RWPE2 (cell line): ENCODE measurements around the gene SRP9.
"Not testable (repeated sequence)": the region's sequence is repeated elsewhere in the genome, so short reads cannot be mapped to it uniquely, and the experiment has no call there.

ENCODE experiments used
- ATAC-seq: fragments of 200-7000 bp; cut with Tn5 transposase; 3 replicates; pipeline ENCODE4 v1.9.1; 2021; ENCODE audit warnings: low read depth
- DNase-seq: peaks from one replicate; pipeline ENCODE4 v3.0.0-alpha.2; 2020; ENCODE audit warnings: low spot score
- H3K27ac ChIP-seq: fragments of 450-650 bp; 2 replicates; pipeline ENCODE4 v1.5.1; 2017; ENCODE audit warnings: mild to moderate bottlenecking; ENCODE audit not compliant: poor library complexity, severe bottlenecking
- H3K27me3 ChIP-seq: fragments of 250-450 bp; sonication (Bioruptor Pico); 2 replicates; pipeline ENCODE4 v1.5.1; 2021; ENCODE audit warnings: mild to moderate bottlenecking, moderate library complexity; ENCODE audit not compliant: insufficient read depth, poor library complexity, severe bottlenecking
- H3K36me3 ChIP-seq: fragments of 250-450 bp; sonication (Bioruptor Pico); 2 replicates; pipeline ENCODE4 v1.5.1; 2020; ENCODE audit warnings: low read depth, mild to moderate bottlenecking, moderate library complexity
- H3K4me1 ChIP-seq: fragments of 250-450 bp; sonication (Bioruptor Pico); 2 replicates; pipeline ENCODE4 v1.5.1; 2021; ENCODE audit warnings: mild to moderate bottlenecking, moderate library complexity; ENCODE audit not compliant: insufficient read depth, poor library complexity, severe bottlenecking
- H3K4me3 ChIP-seq: fragments of 250-450 bp; sonication (Bioruptor Pico); 2 replicates; pipeline ENCODE4 v1.5.1; 2021; ENCODE audit warnings: mild to moderate bottlenecking, moderate library complexity; ENCODE audit not compliant: severe bottlenecking
- H3K9me3 ChIP-seq: fragments of 250-450 bp; sonication (Bioruptor Pico); 2 replicates; pipeline ENCODE4 v1.5.1; 2021; ENCODE audit warnings: mild to moderate bottlenecking, moderate library complexity; ENCODE audit not compliant: severe bottlenecking
- TF ChIP-seq, protein P1 (sequence below): fragments of 450-650 bp; IDR thresholded peaks from one replicate; pipeline ENCODE4 v1.5.1; 2017; ENCODE audit warnings: mild to moderate bottlenecking, moderate library complexity; ENCODE audit not compliant: poor library complexity, severe bottlenecking

Gene SRP9

DNA sequence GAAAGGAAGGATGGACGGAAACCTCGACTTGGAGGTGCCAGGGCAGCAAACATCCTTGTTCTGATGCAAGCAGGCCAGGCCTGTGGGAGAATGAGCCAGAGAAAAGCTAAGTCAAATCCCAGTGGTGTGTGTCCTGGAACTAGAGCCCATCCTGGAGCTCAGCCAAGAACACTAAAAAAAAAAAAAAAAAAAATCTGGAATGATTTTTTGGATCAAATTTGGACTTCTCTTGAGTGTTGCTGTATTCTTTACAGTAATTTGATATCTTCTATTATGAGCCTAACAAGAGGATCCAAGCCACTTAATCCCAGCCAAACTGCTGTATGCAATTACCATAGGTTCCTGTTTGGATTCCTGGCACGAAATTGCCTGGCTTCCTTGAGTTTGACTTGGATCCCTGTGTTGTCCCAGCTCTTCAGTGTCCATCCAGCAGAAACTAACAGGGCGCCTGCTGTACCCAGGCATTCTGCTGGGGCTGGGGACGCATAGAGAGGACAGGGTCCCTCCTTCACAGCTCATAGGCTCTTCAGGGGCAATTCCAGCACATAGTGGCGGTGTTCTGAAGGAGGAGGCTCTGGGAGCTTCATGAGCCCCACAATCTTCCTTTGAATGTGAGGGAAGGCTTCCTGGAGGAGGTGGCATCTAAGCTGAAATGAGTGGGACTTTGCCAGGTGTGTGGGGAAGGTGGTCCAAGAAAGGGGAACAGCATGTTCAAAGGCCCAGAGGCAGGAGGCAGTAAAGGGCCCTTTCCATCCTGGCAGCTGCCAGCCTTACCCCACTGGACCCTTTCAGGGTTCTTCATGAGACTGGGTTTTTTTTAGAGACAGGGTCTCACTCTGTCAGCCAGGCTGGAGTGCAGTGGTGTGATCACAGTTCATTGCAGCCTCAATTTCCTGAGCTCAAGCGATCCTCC, 57.0 kb downstream of the SRP9 start:
- Histone ChIP-seq H3K4me3 (no peak overlapping the region), H3K4me1 (no peaks in the 10 kb centered on the region), H3K9me3 (no peaks in the 10 kb centered on the region), H3K27me3 (no peaks in the 10 kb centered on the region), H3K27ac (no peak overlapping the region), H3K36me3 (no peaks in the 10 kb centered on the region)
- ATAC-seq (no peak), DNase-seq (no peak)
- TF ChIP-seq, protein P1, sequence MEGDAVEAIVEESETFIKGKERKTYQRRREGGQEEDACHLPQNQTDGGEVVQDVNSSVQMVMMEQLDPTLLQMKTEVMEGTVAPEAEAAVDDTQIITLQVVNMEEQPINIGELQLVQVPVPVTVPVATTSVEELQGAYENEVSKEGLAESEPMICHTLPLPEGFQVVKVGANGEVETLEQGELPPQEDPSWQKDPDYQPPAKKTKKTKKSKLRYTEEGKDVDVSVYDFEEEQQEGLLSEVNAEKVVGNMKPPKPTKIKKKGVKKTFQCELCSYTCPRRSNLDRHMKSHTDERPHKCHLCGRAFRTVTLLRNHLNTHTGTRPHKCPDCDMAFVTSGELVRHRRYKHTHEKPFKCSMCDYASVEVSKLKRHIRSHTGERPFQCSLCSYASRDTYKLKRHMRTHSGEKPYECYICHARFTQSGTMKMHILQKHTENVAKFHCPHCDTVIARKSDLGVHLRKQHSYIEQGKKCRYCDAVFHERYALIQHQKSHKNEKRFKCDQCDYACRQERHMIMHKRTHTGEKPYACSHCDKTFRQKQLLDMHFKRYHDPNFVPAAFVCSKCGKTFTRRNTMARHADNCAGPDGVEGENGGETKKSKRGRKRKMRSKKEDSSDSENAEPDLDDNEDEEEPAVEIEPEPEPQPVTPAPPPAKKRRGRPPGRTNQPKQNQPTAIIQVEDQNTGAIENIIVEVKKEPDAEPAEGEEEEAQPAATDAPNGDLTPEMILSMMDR: no peak

DNA sequence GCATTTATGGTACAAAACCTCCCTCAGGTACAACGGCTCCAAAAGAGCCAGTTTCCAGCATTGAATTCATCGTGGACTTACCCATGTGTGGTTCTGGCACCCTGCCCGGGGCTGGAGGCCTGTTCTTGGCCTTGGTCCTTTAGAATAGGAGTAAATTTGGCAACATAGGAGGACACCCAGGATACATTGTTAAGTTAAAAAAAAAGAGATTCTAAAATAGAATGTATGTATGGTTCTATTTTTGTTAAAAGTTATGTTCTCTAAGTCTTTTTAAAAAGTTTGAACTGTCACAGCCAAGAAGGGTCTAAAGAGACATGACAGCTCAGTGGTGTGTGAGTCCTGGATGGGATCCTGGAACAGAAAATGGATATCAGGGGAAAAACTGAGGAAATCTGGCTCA, 58.2 kb downstream of the SRP9 start:
- no peaks in the 10 kb centered on the region for H3K36me3 ChIP-seq

DNA sequence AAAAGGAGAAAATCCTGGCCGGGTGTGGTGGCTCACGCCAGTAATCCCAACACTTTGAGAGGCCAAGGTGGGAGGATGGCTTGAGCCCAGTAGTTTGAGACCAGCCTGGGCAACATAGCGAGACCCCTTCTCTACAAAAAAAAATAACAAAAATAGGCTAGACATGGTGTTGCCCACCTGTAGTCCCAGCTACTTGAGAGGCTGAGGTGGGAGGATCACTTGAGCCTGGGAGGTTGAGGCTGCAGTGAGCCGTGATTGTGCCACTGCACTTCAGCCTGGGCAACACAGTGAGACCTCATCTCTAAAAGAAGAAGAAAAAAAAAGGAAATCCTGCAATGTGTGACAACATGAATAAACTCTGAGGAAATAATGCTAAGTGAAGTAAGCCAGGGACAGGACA, 58.7 kb downstream of the SRP9 start:
- H3K36me3 ChIP-seq: not testable (repeated sequence)

More for the DNA sequence above, 58.2 kb downstream of the SRP9 start:
- no peak overlapping the region for H3K4me3 ChIP-seq
- no peaks in the 10 kb centered on the region for H3K27me3 ChIP-seq
- TF ChIP-seq, protein P1: no peak
- no peak overlapping the region for H3K27ac ChIP-seq
- H3K4me1 ChIP-seq: no peaks in the 10 kb centered on the region
- no peak for DNase-seq
- no peak for ATAC-seq
- no peaks in the 10 kb centered on the region for H3K9me3 ChIP-seq

DNA sequence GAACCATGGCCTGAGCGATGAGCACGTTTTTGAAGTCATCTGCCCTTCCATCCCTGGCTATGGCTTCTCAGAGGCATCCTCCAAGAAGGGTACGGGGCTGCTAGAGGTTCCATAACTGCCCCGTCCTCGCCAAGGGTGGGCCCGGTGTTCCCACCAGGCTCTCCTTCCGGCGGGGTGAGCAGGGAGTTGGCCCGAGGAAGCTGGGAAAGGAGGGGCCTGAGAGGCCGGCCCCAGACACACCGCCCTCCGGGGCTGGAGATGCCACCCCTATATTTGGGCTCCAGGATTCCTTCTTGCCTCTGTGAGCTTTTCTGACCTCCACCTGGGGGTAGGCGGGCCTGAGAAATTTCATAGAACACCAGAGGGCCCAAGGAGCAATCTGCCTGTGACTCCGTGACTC, 61.2 kb downstream of the SRP9 start:
- Histone ChIP-seq H3K4me1 (no peaks in the 10 kb centered on the region), H3K27me3 (no peaks in the 10 kb centered on the region), H3K9me3 (no peaks in the 10 kb centered on the region), H3K36me3 (no peaks in the 10 kb centered on the region), H3K27ac (no peak overlapping the region), H3K4me3 (no peak overlapping the region)
- no peak for ATAC-seq
- no peak for DNase-seq
- TF ChIP-seq, protein P1: no peak

More for the DNA sequence above, 58.7 kb downstream of the SRP9 start:
- not testable (repeated sequence) for H3K27me3 ChIP-seq, DNase-seq, H3K4me3 ChIP-seq, H3K9me3 ChIP-seq, H3K4me1 ChIP-seq, ATAC-seq, H3K27ac ChIP-seq
